Fibroblast of lung (primary cell): ENCODE data around the gene HNRNPM.

ENCODE experiments used
- CTCF ChIP-seq, 2 donors: IDR thresholded peaks in 1 of 2; conservative IDR thresholded peaks in 1 of 2; 1 replicate in 1 of 2; 2 replicates in 1 of 2; pipeline ENCODE4 v1.5.1; 2011 to 2012; ENCODE audit warnings: low read length in 2 of 2, control low read depth in 1 of 2, inconsistent platforms in 1 of 2, low read depth in 1 of 2, mild to moderate bottlenecking in 1 of 2
- EZH2 ChIP-seq: IDR thresholded peaks from 2 replicates; pipeline ENCODE4 v1.5.1; 2012; ENCODE audit warnings: low read length, control low read depth, mild to moderate bottlenecking; ENCODE audit errors: missing control alignments

- no peak for TF ChIP-seq EZH2
- no peak for TF ChIP-seq CTCF (conservative IDR thresholded peaks at IDR 0.05 in 1 of 2, IDR thresholded peaks at IDR 0.05 in 1 of 2; ENCODE audit: low read depth in 1 of 2, low read length in 2 of 2)
These were observed 85.4 kb downstream of the HNRNPM start for GRCh38 chr19:8530061-8530679.
